Measurements from ENCODE around the gene COG5. TPM values are rescaled to one million over a fixed set of nuclear protein-coding genes. Genes with fewer than 3 reads are reported as not detected.

COG5 gene
- total and polyA plus RNA-seq, 2 of the 8 experiments (the other 6 are each of a cell fraction or from before 2014, with no cell fraction given): 10.5 to 28.1 TPM

GRCh38 chr7:107579885-107580715, 16.4 kb upstream of the COG5 start, which contains the start of gene BCAP29 (continued):
- TF ChIP-seq SP1 (IDR thresholded peaks at IDR 0.05; ENCODE audit: low read depth, low read length) (no peak), EP300 (IDR thresholded peaks at IDR 0.05; ENCODE audit: borderline replicate concordance in 1 of 2, low read depth in 2 of 2, low read length in 2 of 2) (0 out of 3 replicates have a peak, but pooled peaks of 1 of the 2 experiments have one; percentile 20), CHD2 (IDR thresholded peaks at IDR 0.05; ENCODE audit: low read length) (0 out of 2 replicates have a peak, but pooled peaks have one; percentile 8), ASH2L (IDR thresholded peaks at IDR 0.05; ENCODE audit: low read length) (no peak), TBP (IDR thresholded peaks at IDR 0.05; ENCODE audit: low read depth, low read length) (peak; percentile 31), KDM1A (IDR thresholded peaks at IDR 0.05; ENCODE audit: borderline replicate concordance, low read length) (no peak), SP2 (IDR thresholded peaks at IDR 0.05; ENCODE audit: low read length) (no peak), EGR1 (IDR thresholded peaks at IDR 0.05; ENCODE audit: borderline replicate concordance, low read depth, low read length) (peak; percentile 53; the same call in 1 of the 2 replicates), SAP30 (IDR thresholded peaks at IDR 0.05; ENCODE audit: insufficient read depth, insufficient replicate concordance, low read length) (no peak), CTCF (IDR thresholded peaks at IDR 0.05; ENCODE audit: control extremely low read depth in 1 of 3, insufficient read depth in 1 of 3, low read depth in 1 of 3, low read length in 3 of 3) (peak in 2 of 3 experiments; percentile 20 to 25; a peak in 2 of 4 replicates), KDM4A (IDR thresholded peaks at IDR 0.05; ENCODE audit: low read depth, low read length, severe bottlenecking) (peak; percentile 88), NANOG (IDR thresholded peaks at IDR 0.05; ENCODE audit: insufficient read depth, low read depth, low read length, poor library complexity, severe bottlenecking) (no peak), NRF1 (IDR thresholded peaks at IDR 0.05; ENCODE audit: low read depth, low read length) (no peak), BRCA1 (IDR thresholded peaks at IDR 0.05; ENCODE audit: low read depth, low read length) (no peak), RFX5 (IDR thresholded peaks at IDR 0.05; ENCODE audit: borderline replicate concordance, low read depth, low read length) (no peak), RBBP5 (IDR thresholded peaks at IDR 0.05; ENCODE audit: borderline replicate concordance, low read depth, low read length) (peak; percentile 86; the same call in 1 of the 2 replicates), CBX5 (IDR thresholded peaks at IDR 0.05; ENCODE audit: low read depth, low read length) (no peak), BCL11A (IDR thresholded peaks at IDR 0.05; ENCODE audit: low read depth in 2 of 2, low read length in 2 of 2) (no peak), POLR2A (IDR thresholded peaks at IDR 0.05; ENCODE audit: control extremely low read depth in 1 of 2, low read depth in 2 of 2, low read length in 2 of 2) (peak in 1 of 2 experiments; percentile 60), JUND (IDR thresholded peaks at IDR 0.05; ENCODE audit: low read length) (no peak)
